ENCODE measurements around the gene C22orf39. TPM values are rescaled to one million over a fixed set of nuclear protein-coding genes. Genes with fewer than 3 reads are reported as not detected.
A peak's percentile ranks its signal among the peaks of the same experiment; 100 is the strongest.

The C22orf39 gene
- total RNA-seq, 1 donor from 2014 or later, result 58.5 TPM

DNA sequence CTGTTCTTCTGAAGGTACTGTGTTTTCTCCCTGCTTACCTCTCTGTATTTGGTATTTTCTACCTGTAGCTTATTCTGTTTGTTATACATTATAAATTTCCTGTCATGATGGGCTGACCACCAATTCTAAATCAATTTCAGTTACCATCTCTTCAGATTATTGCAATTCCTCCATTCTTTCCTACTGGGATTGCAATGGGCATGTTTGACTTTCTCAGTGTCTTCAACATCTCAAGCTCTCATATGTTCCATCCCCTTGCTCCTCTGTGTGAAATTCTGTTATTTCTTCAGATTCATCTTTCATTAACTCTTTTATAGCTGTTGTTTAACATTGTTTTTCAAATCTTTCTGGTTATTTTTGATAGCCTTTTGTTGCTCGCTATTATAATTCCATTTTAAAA, 15.5 kb upstream of the C22orf39 start:
- H3K4me3 ChIP-seq, result no peak overlapping the region
- no peaks in the 10 kb centered on the region for H3K9me3 ChIP-seq
- H3K36me3 ChIP-seq, result peaks cover 41 to 78% of the 10 kb centered on the region in 2 donors
- DNase-seq (ENCODE audit: low spot score in 2 of 2), result no peak
- intact Hi-C loops (cut with DNase I), result no loop called here
- H3K27ac ChIP-seq, result no peak overlapping the region
- no peaks in the 10 kb centered on the region for H3K27me3 ChIP-seq
- no peaks in the 10 kb centered on the region for H3K4me1 ChIP-seq
- no peak for TF ChIP-seq CTCF (IDR thresholded peaks at IDR 0.05)

DNA sequence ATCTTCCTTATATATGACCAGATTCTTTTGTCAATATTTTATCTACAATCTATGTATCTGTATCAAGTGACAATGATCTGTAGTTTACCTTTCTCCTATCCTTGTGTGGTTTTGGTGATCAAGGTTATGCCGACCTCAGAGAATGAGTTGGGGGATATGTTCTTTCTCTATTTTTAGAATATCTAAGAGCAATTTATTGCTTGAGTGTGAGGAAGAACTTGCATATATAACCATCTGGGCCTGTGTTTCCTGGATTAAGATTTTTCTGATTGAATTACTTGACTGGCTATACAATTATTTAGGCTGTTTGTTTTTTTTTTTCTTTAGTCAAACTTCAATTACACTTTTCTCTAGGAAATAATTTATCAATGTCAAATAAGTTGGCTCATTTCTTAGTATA, 14.0 kb upstream of the C22orf39 start:
- TF ChIP-seq CTCF (IDR thresholded peaks at IDR 0.05), result no peak
- no peaks in the 10 kb centered on the region for H3K4me1 ChIP-seq
- no peaks in the 10 kb centered on the region for H3K9me3 ChIP-seq
- H3K27ac ChIP-seq, result no peak overlapping the region
- intact Hi-C loops (cut with DNase I), result no loop called here
- DNase-seq (ENCODE audit: low spot score in 2 of 2), result no peak
- H3K36me3 ChIP-seq, result peaks cover 32 to 78% of the 10 kb centered on the region in 2 donors
- no peaks in the 10 kb centered on the region for H3K27me3 ChIP-seq
- H3K4me3 ChIP-seq, result no peak overlapping the region

GRCh38 chr22:19460036-19460435, 12.5 kb upstream of the C22orf39 start:
- no peak for DNase-seq (ENCODE audit: low spot score in 2 of 2)
- Histone ChIP-seq H3K27ac (no peak overlapping the region), H3K9me3 (no peaks in the 10 kb centered on the region), H3K36me3 (peaks cover 35 to 78% of the 10 kb centered on the region in 2 donors), H3K4me1 (no peaks in the 10 kb centered on the region), H3K4me3 (no peak overlapping the region), H3K27me3 (no peaks in the 10 kb centered on the region)
- TF ChIP-seq CTCF (IDR thresholded peaks at IDR 0.05), result no peak
- intact Hi-C loops (cut with DNase I), result no loop called here

DNA sequence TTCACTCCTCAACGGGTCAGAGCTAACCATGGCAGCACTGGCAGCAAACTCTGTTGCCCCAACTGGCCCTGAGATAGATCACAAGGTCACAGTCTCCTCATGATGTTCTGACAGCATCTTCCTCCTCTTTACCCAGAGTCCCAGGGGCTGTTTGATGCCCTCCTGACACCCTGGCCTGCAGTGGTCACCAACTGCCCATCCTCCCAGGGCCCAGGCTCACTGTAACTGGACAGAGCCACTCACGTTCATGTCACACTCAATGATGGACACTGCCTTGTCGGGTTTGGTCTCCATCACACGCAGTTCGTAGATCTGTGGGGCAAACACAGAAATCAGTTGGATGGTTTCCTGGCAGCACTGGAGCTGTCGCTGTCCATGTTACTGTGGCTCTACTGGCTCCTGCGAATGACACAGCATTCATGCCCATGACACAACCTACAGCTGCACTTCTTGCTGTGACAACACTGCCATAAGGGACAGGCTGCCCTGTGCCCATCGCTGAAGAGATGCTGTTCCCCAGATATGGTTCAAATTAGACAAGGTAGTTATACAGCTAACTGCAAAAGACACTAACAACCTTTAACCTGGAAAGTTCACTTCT, 10.4 kb upstream of the C22orf39 start:
- H3K4me1 ChIP-seq, result no peaks in the 10 kb centered on the region
- no peak overlapping the region for H3K27ac ChIP-seq
- no peaks in the 10 kb centered on the region for H3K9me3 ChIP-seq
- no peak for DNase-seq (ENCODE audit: low spot score in 2 of 2)
- TF ChIP-seq CTCF (IDR thresholded peaks at IDR 0.05), result no peak
- no peak overlapping the region for H3K4me3 ChIP-seq
- peaks cover 45 to 78% of the 10 kb centered on the region in 2 donors for H3K36me3 ChIP-seq
- intact Hi-C loops (cut with DNase I), result no loop called here
- no peaks in the 10 kb centered on the region for H3K27me3 ChIP-seq

DNA sequence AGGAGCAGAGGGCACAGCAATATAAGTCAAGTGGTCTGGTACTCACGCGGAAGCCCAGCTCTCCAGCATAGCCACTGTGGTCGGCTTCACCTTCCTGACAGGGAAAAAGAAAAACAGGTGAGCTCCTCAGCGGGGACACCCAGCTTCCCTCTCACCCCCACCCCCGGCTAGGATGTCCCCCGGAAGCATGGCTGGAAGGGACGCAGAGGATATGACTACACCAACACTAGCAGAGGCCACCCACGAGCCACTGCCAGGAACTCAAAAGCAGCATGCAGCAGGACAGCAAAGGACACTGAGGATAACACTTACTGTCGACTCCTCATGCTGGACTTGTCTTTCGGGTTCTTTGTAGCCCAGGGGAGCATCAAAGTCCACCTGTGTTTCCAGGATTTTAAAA, 9.0 kb upstream of the C22orf39 start:
- H3K4me3 ChIP-seq, result no peak overlapping the region
- H3K4me1 ChIP-seq, result no peaks in the 10 kb centered on the region
- H3K27me3 ChIP-seq, result no peaks in the 10 kb centered on the region
- H3K27ac ChIP-seq, result no peak overlapping the region
- intact Hi-C loops (cut with DNase I), result no loop called here
- TF ChIP-seq CTCF (IDR thresholded peaks at IDR 0.05), result no peak
- no peaks in the 10 kb centered on the region for H3K9me3 ChIP-seq
- DNase-seq (ENCODE audit: low spot score in 2 of 2), result peak in 1 of 2 donors; percentile 43
- H3K36me3 ChIP-seq, result peaks cover 56 to 81% of the 10 kb centered on the region in 2 donors

Data from ascending aorta (tissue), 2 donors.